Cardiac septum (tissue), 1 donor: ENCODE results near the gene FAM216B. TPM values are rescaled to one million over a fixed set of nuclear protein-coding genes. Genes with fewer than 3 reads are reported as not detected.
"Not testable (repeated sequence)": the region's sequence is repeated elsewhere in the genome, so short reads cannot be mapped to it uniquely, and the experiment has no call there.

Source experiments
- DNase-seq: peaks from one replicate; pipeline ENCODE4 v3.0.0-alpha.2; 2020; ENCODE audit warnings: low spot score
- intact Hi-C: fragments of 100-400 bp; cut with DNase I; formaldehyde crosslinking; loops from one replicate; pipeline ENCODE4 v1.14.0; 2022
- total RNA-seq: library from RNA; stranded (reverse); fragmentation: NEBNext Ultra II Directional; extraction: Animal tissue kit (Norgen Biotek cat#: 25700); gene quantifications from one replicate; pipeline ENCODE4 v1.2.1, GENCODE V29; 2021
- donor health status: DM: no; HTN: no; CAD: no.

FAM216B gene
- total RNA-seq, 1 donor from 2014 or later = 0.22 TPM

GRCh38 chr13:42776558-42776957 lies 4.8 kb upstream of the FAM216B start:
- intact Hi-C loops, DNase-seq: not testable (repeated sequence)

GRCh38 chr13:42777467-42777866 lies 3.9 kb upstream of the FAM216B start:
- DNase-seq = no peak
- intact Hi-C loops = no loop called here

GRCh38 chr13:42780044-42780443 lies 1.3 kb upstream of the FAM216B start:
- intact Hi-C loops = no loop called here
- DNase-seq = no peak

GRCh38 chr13:42786715-42787114 lies 5.3 kb downstream of the FAM216B start:
- intact Hi-C loops = no loop called here
- DNase-seq = no peak

GRCh38 chr13:42788601-42789000 lies 7.2 kb downstream of the FAM216B start:
- no peak for DNase-seq
- intact Hi-C loops = no loop called here

- DNase-seq = no peak
- intact Hi-C loops = no loop called here
These were observed 10.8 kb downstream of the FAM216B start for GRCh38 chr13:42792154-42792553.

- no peak for DNase-seq
- intact Hi-C loops = no loop called here
These were observed 13.3 kb downstream of the FAM216B start for GRCh38 chr13:42794577-42795275.

GRCh38 chr13:42795666-42796065 lies 14.3 kb downstream of the FAM216B start:
- no peak for DNase-seq
- intact Hi-C loops = no loop called here

- no peak for DNase-seq
- intact Hi-C loops = no loop called here
These were observed 15.5 kb downstream of the FAM216B start for GRCh38 chr13:42796747-42797356.

GRCh38 chr13:42798118-42798517 lies 16.7 kb downstream of the FAM216B start:
- intact Hi-C loops = no loop called here
- DNase-seq = no peak

- no peak for DNase-seq
- intact Hi-C loops = no loop called here
These were observed 18.8 kb downstream of the FAM216B start for GRCh38 chr13:42800109-42800643.

GRCh38 chr13:42803563-42804204 lies 22.3 kb downstream of the FAM216B start:
- intact Hi-C loops = no loop called here
- DNase-seq = no peak

- intact Hi-C loops = no loop called here
- no peak for DNase-seq
These were observed 23.0 kb downstream of the FAM216B start for GRCh38 chr13:42804244-42804874.

- DNase-seq = no peak
- intact Hi-C loops = no loop called here
These were observed 25.9 kb downstream of the FAM216B start for GRCh38 chr13:42807241-42807640.

GRCh38 chr13:42807866-42808265 lies 26.5 kb downstream of the FAM216B start:
- intact Hi-C loops = no loop called here
- no peak for DNase-seq

- no peak for DNase-seq
- intact Hi-C loops = no loop called here
These were observed 27.1 kb downstream of the FAM216B start for GRCh38 chr13:42808341-42808940.

- no peak for DNase-seq
- intact Hi-C loops = no loop called here
These were observed 30.9 kb downstream of the FAM216B start for GRCh38 chr13:42812316-42812715.

GRCh38 chr13:42814868-42815267 lies 33.5 kb downstream of the FAM216B start:
- intact Hi-C loops = no loop called here
- DNase-seq = no peak

GRCh38 chr13:42815681-42816080 lies 34.3 kb downstream of the FAM216B start:
- DNase-seq = no peak
- intact Hi-C loops = no loop called here

- intact Hi-C loops = no loop called here
- no peak for DNase-seq
These were observed 35.2 kb downstream of the FAM216B start for GRCh38 chr13:42816538-42816937.
